GM12878 (cell line): ENCODE measurements around the gene FERMT3. TPM values are rescaled to one million over a fixed set of nuclear protein-coding genes. Genes with fewer than 3 reads are reported as not detected.

Source experiments
- ATF3 ChIP-seq: IDR thresholded peaks from 2 replicates; pipeline ENCODE4 v1.6.1; 2011; ENCODE audit warnings: low read depth, mild to moderate bottlenecking, low read length, moderate library complexity, borderline replicate concordance; ENCODE audit errors: extremely low read depth
- ATF7 ChIP-seq: fragments of 450-650 bp; IDR thresholded peaks from 2 replicates; pipeline ENCODE4 v1.6.1; 2016; ENCODE audit warnings: low read depth, mild to moderate bottlenecking
- BHLHE40 ChIP-seq, 2 experiments: fragments of 450-650 bp in 1 of 2; IDR thresholded peaks; 2 replicates each; pipeline ENCODE4 v1.6.1; 2011 to 2017; ENCODE audit warnings: low read depth in 2 of 2, borderline replicate concordance in 1 of 2, improper control_type of control experiment in 1 of 2, low read length in 1 of 2, mild to moderate bottlenecking in 1 of 2
- CBX5 ChIP-seq: sonication (generic); IDR thresholded peaks from 2 replicates; pipeline ENCODE4 v1.6.1; 2016; ENCODE audit warnings: low read depth, moderate library complexity, mild to moderate bottlenecking, inconsistent platforms
- ETV6 ChIP-seq, 2 experiments: fragments of 450-650 bp in 1 of 2; IDR thresholded peaks in 1 of 2; conservative IDR thresholded peaks in 1 of 2; 2 replicates each; pipeline ENCODE4 v1.6.1; 2014; ENCODE audit warnings: antibody characterized with exemption in 1 of 2, borderline replicate concordance in 1 of 2, low read depth in 1 of 2, mild to moderate bottlenecking in 1 of 2, moderate library complexity in 1 of 2
- EZH2 ChIP-seq: IDR thresholded peaks from 2 replicates; pipeline ENCODE4 v1.6.1; 2012; ENCODE audit warnings: low read depth, mild to moderate bottlenecking, control low read depth, inconsistent platforms, low read length, borderline replicate concordance; ENCODE audit not compliant: control insufficient read depth
- FOXM1 ChIP-seq: IDR thresholded peaks from 2 replicates; pipeline ENCODE4 v1.6.1; 2012; ENCODE audit warnings: low read depth, mild to moderate bottlenecking, inconsistent platforms, low read length, moderate library complexity
- HDGF ChIP-seq: fragments of 450-650 bp; IDR thresholded peaks from 2 replicates; pipeline ENCODE4 v1.6.1; 2016; ENCODE audit warnings: antibody characterized with exemption
- IKZF2 ChIP-seq, 2 experiments: fragments of 450-650 bp; IDR thresholded peaks; 2 replicates each; pipeline ENCODE4 v1.6.1; 2017; ENCODE audit warnings: mild to moderate bottlenecking in 2 of 2, moderate library complexity in 2 of 2
- IRF4 ChIP-seq: IDR thresholded peaks from 2 replicates; pipeline ENCODE4 v1.6.1; 2011; ENCODE audit warnings: low read depth, low read length
- KDM1A ChIP-seq: fragments of 200-600 bp; sonication (generic); IDR thresholded peaks from 2 replicates; pipeline ENCODE4 v1.6.1; 2016; ENCODE audit warnings: borderline replicate concordance
- MAX ChIP-seq: IDR thresholded peaks from 2 replicates; pipeline ENCODE4 v1.6.1; 2012; ENCODE audit warnings: low read depth, low read length, improper control_type of control experiment
- NR2F1 ChIP-seq: fragments of 450-650 bp; conservative IDR thresholded peaks from 2 replicates; pipeline ENCODE4 v1.6.1; 2017; ENCODE audit warnings: mild to moderate bottlenecking
- NRF1 ChIP-seq: conservative IDR thresholded peaks from 2 replicates; pipeline ENCODE4 v1.6.1; 2011; ENCODE audit warnings: mild to moderate bottlenecking, low read depth, low read length, improper control_type of control experiment
- PAX8 ChIP-seq: fragments of 450-650 bp; IDR thresholded peaks from 2 replicates; pipeline ENCODE4 v1.6.1; 2017; ENCODE audit warnings: mild to moderate bottlenecking, moderate library complexity
- PRDM15 ChIP-seq: fragments of 450-650 bp; formaldehyde crosslinking; IDR thresholded peaks from 2 replicates; pipeline ENCODE4 v1.4.0; 2020; ENCODE audit warnings: mild to moderate bottlenecking, moderate library complexity
- RAD51 ChIP-seq: fragments of 450-650 bp; IDR thresholded peaks from 2 replicates; pipeline ENCODE4 v1.6.1; 2016; ENCODE audit warnings: moderate library complexity, mild to moderate bottlenecking, inconsistent platforms
- RBBP5 ChIP-seq: fragments of 200-600 bp; sonication (generic); conservative IDR thresholded peaks from 2 replicates; pipeline ENCODE4 v1.6.1; 2016
- SMAD5 ChIP-seq: IDR thresholded peaks from 2 replicates; pipeline ENCODE4 v1.6.1; 2016; ENCODE audit warnings: antibody characterized with exemption, low read depth
- SMARCA5 ChIP-seq: fragments of 450-650 bp; IDR thresholded peaks from 2 replicates; pipeline ENCODE4 v1.6.1; 2017; ENCODE audit warnings: mild to moderate bottlenecking
- SUZ12 ChIP-seq: fragments of 200-600 bp; sonication (generic); IDR thresholded peaks from one replicate; pipeline ENCODE4 v1.6.1; 2018; ENCODE audit warnings: antibody characterized with exemption, mild to moderate bottlenecking; ENCODE audit not compliant: unreplicated experiment
- TBL1XR1 ChIP-seq: IDR thresholded peaks from 2 replicates; pipeline ENCODE4 v1.6.1; 2012; ENCODE audit warnings: low read depth, low read length, improper control_type of control experiment
- TCF7 ChIP-seq: IDR thresholded peaks from 2 replicates; pipeline ENCODE4 v1.6.1; 2014; ENCODE audit warnings: antibody characterized with exemption, borderline replicate concordance
- USF2 ChIP-seq: IDR thresholded peaks from 2 replicates; pipeline ENCODE4 v1.6.1; 2011; ENCODE audit warnings: low read depth, low read length, improper control_type of control experiment, borderline replicate concordance
- ZNF24 ChIP-seq: fragments of 450-650 bp; IDR thresholded peaks from 2 replicates; pipeline ENCODE4 v1.6.1; 2017; ENCODE audit warnings: antibody characterized with exemption, mild to moderate bottlenecking
- ZNF384 ChIP-seq: IDR thresholded peaks from 2 replicates; pipeline ENCODE4 v1.6.1; 2012; ENCODE audit warnings: low read depth, mild to moderate bottlenecking, low read length, improper control_type of control experiment, borderline replicate concordance
- ZNF622 ChIP-seq: fragments of 450-650 bp; IDR thresholded peaks from 2 replicates; pipeline ENCODE4 v1.6.1; 2017; ENCODE audit warnings: mild to moderate bottlenecking, inconsistent platforms
- ZSCAN29 ChIP-seq: fragments of 450-650 bp; IDR thresholded peaks from 2 replicates; pipeline ENCODE4 v1.6.1; 2017; ENCODE audit warnings: mild to moderate bottlenecking, moderate library complexity
- polyA plus RNA-seq, 11 experiments: library from polyadenylated mRNA; depleted of rRNA in 4 of 11; unstranded in 6 of 11; stranded (reverse) in 5 of 11; fragments of >200 nt; fragmentation: Nextera tagmentation in 4 of 11; fragmentation: Illumina TruSeq in 1 of 11; extraction: Ambion mirVana in 4 of 11; extraction: Trizol in 1 of 11; gene quantifications; 1 replicate in 1 of 11; 2 replicates in 10 of 11; pipeline versions ENCODE4 v1.2.1 to v1.2.3, GENCODE V29; 2011 to 2016; ENCODE audit warnings: inconsistent platforms in 2 of 11, missing spikeins in 2 of 11, low read depth in 1 of 11
- total RNA-seq, 4 experiments: library from RNA; depleted of rRNA in 3 of 4; stranded (reverse); fragments of >200 nt in 3 of 4; fragmentation: Illumina TruSeq in 1 of 4; extraction: Trizol in 1 of 4; gene quantifications; 2 replicates each; pipeline versions ENCODE4 v1.2.1 to v1.2.3, GENCODE V29; 2013 to 2021

Gene FERMT3
- total and polyA plus RNA-seq, 10 of the 15 experiments (the other 5 are each of a cell fraction or from before 2014, with no cell fraction given): 2.0 to 211 (median 114) TPM

- TF ChIP-seq ETV6 (conservative IDR thresholded peaks at IDR 0.05 in 1 of 2, IDR thresholded peaks at IDR 0.05 in 1 of 2; ENCODE audit: borderline replicate concordance in 1 of 2, low read depth in 1 of 2) (peak in 1 of 2 experiments; percentile 59; a peak in 2 of 4 replicates), CBX5 (no peak; the same call in 1 of the 2 replicates), PAX8 (no peak), NRF1 (peak; percentile 50), ZSCAN29 (no peak), KDM1A (no peak), IRF4 (peak; percentile 69; the same call in 1 of the 2 replicates), FOXM1 (0 out of 2 replicates have a peak, but pooled peaks have one; percentile 13), ZNF24 (no peak), SMARCA5 (no peak), MAX (peak; percentile 32; the same call in 1 of the 2 replicates), RAD51 (no peak), RBBP5 (no peak), PRDM15 (no peak), SMAD5 (peak; percentile 23), HDGF (no peak), SUZ12 (no peak), ZNF622 (no peak), IKZF2 (IDR thresholded peaks at IDR 0.05) (peak; percentile 99), TCF7 (no peak), TBL1XR1 (0 out of 2 replicates have a peak, but pooled peaks have one; percentile 39), ATF3 (no peak), ZNF384 (no peak), ATF7 (peak; percentile 83), BHLHE40 (IDR thresholded peaks at IDR 0.05; ENCODE audit: borderline replicate concordance in 1 of 2, low read depth in 2 of 2, low read length in 1 of 2) (peak; percentile 32 to 40; a peak in 2 of 4 replicates), USF2 (no peak), NR2F1 (peak; percentile 91), EZH2 (no peak)
Observed at GRCh38 chr11:64269540-64270220, 63.2 kb downstream of the FERMT3 start (continued).
